Measurements from ENCODE around the gene INSYN2B.

GRCh38 chr5:169840405-169840804 lies 139.9 kb downstream of the INSYN2B start:
- no peak for TF ChIP-seq GATA2 (IDR thresholded peaks at IDR 0.05; ENCODE audit: low read depth, low read length)
- no peak for TF ChIP-seq GATA3 (IDR thresholded peaks at IDR 0.05; ENCODE audit: low read depth, low read length)

Data from SH-SY5Y (cell line).